Measurements from ENCODE around the gene ATG2B. TPM values are rescaled to one million over a fixed set of nuclear protein-coding genes. Genes with fewer than 3 reads are reported as not detected.

ATG2B gene
- total and polyA plus RNA-seq, 7 experiments from 2014 or later, result 1.8 to 43.4 (median 24.7) TPM

DNA sequence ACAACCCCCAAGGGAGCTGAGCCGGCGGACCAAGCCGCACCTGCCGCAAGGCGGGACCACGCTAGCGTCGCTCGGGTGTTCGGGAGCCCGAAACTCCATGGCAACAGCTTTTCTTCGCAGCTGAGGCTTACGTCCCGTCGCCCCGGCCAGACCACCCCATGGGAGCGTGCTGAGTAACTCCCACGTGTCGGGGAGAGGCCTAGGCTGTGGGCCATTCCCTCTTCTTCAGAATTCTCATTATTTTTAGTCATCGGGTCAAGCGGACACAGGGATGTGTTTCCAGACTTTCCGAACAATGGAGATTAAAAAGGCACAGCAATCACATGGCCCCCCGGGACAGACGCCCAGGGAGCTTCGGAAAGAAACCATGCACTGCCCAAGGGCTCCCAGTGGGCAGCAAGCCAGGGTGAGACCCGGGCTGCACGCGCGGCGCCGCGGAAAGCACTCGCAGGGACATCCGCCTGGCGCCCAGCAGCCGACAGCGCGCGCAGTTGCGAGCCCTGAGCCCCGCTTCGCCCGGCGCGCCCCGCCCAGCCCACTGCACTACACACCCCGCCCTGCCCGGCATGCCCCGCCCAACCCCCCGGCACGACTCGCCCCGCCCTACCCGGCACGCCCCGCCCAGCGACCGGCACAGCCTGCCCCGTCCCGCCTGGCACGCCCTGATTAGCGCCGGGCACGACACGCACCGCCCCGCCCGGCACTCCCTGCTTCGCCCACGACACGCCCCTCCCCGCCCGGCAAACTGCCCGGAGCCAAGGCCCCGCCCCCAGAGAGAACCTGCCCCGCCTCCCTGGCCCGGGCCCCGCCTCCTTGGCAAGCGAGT, 28.4 kb upstream of the ATG2B start:
- ATAC-seq (peak; percentile 97), DNase-seq (peak; percentile 97 to 100 (median 99))
- Histone ChIP-seq H3K9me3 (ENCODE audit: control insufficient read depth in 2 of 3, low read length in 3 of 3) (no peaks in the 10 kb centered on the region), H3K4me1 (ENCODE audit: control insufficient read depth in 2 of 2, insufficient read depth in 2 of 2, low read length in 2 of 2) (peaks cover 7 to 11% of the 10 kb centered on the region in 2 donors), H3K27me3 (ENCODE audit: control insufficient read depth in 2 of 2, insufficient read depth in 2 of 2, low read length in 2 of 2) (no peaks in the 10 kb centered on the region), H3K4me3 (ENCODE audit: low read length) (peak overlapping the region; percentile 90), H3K36me3 (ENCODE audit: control insufficient read depth in 2 of 3, insufficient read depth in 3 of 3, low read length in 3 of 3) (no peaks in the 10 kb centered on the region), H3K27ac (ENCODE audit: low read depth, low read length) (peak overlapping the region; percentile 55)
- CTCF ChIA-PET, result no interaction called here
- H3K27ac Mint-ChIP-seq, result peak overlapping the region in 8 of 9 donors; percentile 61 to 93 (median 86)
- peaks cover 0 to 14% (median 0%) of the 10 kb centered on the region in 5 donors for H3K27me3 Mint-ChIP-seq
- POLR2A ChIA-PET, result interaction anchor here (1.6 to 2.0 kb wide), 3 partner anchors 15 to 33 kb away, joined by 5 to 8 read pairs (median 5); partner anchors contain the start of genes ATG2B and GSKIP
- peaks cover 0 to 7% (median 0%) of the 10 kb centered on the region in 7 donors for H3K4me1 Mint-ChIP-seq
- H3K36me3 Mint-ChIP-seq, result peaks cover 0 to under 1% (median 0%) of the 10 kb centered on the region in 5 donors
- intact Hi-C loops (cut with micrococcal nuclease), result loop anchor here (1.0 to 5.0 kb wide), 7 partner anchors 28 to 874 kb away; partner anchors contain the start of genes ATG2B (in 2 of the 2), GSKIP (in 2 of the 2), PAPOLA (in 2 of the 2) and GLRX5 (in 1 of the 2)
- peak overlapping the region; percentile 85 to 94 (median 92) for H3K4me3 Mint-ChIP-seq
- H3K9me3 Mint-ChIP-seq, result no peaks in the 10 kb centered on the region

DNA sequence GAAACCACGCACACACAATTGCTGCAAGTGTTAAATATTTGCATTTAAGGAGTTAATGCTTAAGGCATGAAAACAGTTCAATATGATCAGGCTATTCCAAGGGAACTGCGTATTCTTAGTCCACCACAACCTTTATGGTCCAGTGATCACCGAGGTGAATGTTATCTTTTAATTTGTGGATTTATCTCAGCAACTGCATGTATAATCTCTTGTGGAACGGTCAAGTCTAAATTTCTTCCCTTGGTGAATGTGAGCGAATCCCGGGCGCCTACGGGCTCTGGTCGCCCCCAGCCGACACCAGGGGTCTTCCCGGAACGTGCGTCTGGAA, 27.8 kb upstream of the ATG2B start:
- POLR2A ChIA-PET, result interaction anchor here (1.6 to 2.0 kb wide), 3 partner anchors 14 to 32 kb away, joined by 5 to 8 read pairs (median 5); partner anchors contain the start of genes ATG2B and GSKIP
- peaks cover 0 to under 1% (median 0%) of the 10 kb centered on the region in 3 experiments for H3K36me3 ChIP-seq (ENCODE audit: control insufficient read depth in 2 of 3, insufficient read depth in 3 of 3, low read length in 3 of 3)
- no peak for DNase-seq
- H3K4me1 Mint-ChIP-seq, result peaks cover 0 to 7% (median 0%) of the 10 kb centered on the region in 7 donors
- no peak for ATAC-seq
- H3K9me3 ChIP-seq (ENCODE audit: control insufficient read depth in 2 of 3, low read length in 3 of 3), result no peaks in the 10 kb centered on the region
- intact Hi-C loops (cut with micrococcal nuclease), result loop anchor here (1.0 to 5.0 kb wide), 7 partner anchors 28 to 874 kb away; partner anchors contain the start of genes ATG2B (in 2 of the 2), GSKIP (in 2 of the 2), PAPOLA (in 2 of the 2) and GLRX5 (in 1 of the 2)
- no peaks in the 10 kb centered on the region for H3K27me3 ChIP-seq (ENCODE audit: control insufficient read depth in 2 of 2, insufficient read depth in 2 of 2, low read length in 2 of 2)
- CTCF ChIA-PET, result no interaction called here
- peaks cover 0 to 3% (median 0%) of the 10 kb centered on the region in 5 donors for H3K36me3 Mint-ChIP-seq
- H3K4me3 Mint-ChIP-seq, result peak overlapping the region; percentile 85 to 94 (median 92)
- peaks cover 7 to 11% of the 10 kb centered on the region in 2 donors for H3K4me1 ChIP-seq (ENCODE audit: control insufficient read depth in 2 of 2, insufficient read depth in 2 of 2, low read length in 2 of 2)
- peak overlapping the region in 5 of 9 donors; percentile 81 to 93 (median 85) for H3K27ac Mint-ChIP-seq
- H3K4me3 ChIP-seq (ENCODE audit: low read length), result peak overlapping the region; percentile 90
- peaks cover 0 to 12% (median 0%) of the 10 kb centered on the region in 5 donors for H3K27me3 Mint-ChIP-seq
- H3K9me3 Mint-ChIP-seq, result no peaks in the 10 kb centered on the region
- H3K27ac ChIP-seq (ENCODE audit: low read depth, low read length), result peak overlapping the region; percentile 55

DNA sequence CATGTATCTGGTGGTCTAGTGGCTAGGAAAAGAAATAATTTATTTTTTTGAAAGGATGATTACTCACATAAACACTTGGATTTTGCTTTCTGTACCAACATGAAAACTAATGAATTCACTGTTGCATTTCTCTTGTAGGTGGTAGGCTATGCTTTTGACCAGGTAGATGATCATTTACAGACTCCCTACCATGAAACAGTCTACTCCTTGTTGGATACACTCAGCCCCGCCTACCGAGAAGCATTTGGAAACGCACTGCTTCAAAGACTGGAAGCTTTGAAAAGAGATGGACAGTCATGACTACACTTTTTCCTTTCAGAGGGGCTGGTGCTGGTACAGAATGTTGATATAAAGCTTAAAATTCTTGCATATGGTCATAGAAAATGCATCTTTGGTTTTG, 22.2 kb upstream of the ATG2B start:
- Mint-ChIP-seq H3K27me3 (peaks cover 0 to 4% (median 0%) of the 10 kb centered on the region in 5 donors), H3K4me1 (peaks cover 0 to 6% (median 0%) of the 10 kb centered on the region in 7 donors), H3K9me3 (no peaks in the 10 kb centered on the region), H3K36me3 (peaks cover 0 to 28% (median 14%) of the 10 kb centered on the region in 5 donors), H3K27ac (no peak overlapping the region), H3K4me3 (no peak overlapping the region)
- Histone ChIP-seq H3K4me3 (ENCODE audit: low read length) (no peak overlapping the region), H3K27me3 (ENCODE audit: control insufficient read depth in 2 of 2, insufficient read depth in 2 of 2, low read length in 2 of 2) (no peaks in the 10 kb centered on the region), H3K27ac (ENCODE audit: low read depth, low read length) (no peak overlapping the region), H3K36me3 (ENCODE audit: control insufficient read depth in 2 of 3, insufficient read depth in 3 of 3, low read length in 3 of 3) (peaks cover 0 to 21% (median 8%) of the 10 kb centered on the region in 3 experiments), H3K4me1 (ENCODE audit: control insufficient read depth in 2 of 2, insufficient read depth in 2 of 2, low read length in 2 of 2) (no peaks in the 10 kb centered on the region), H3K9me3 (ENCODE audit: control insufficient read depth in 2 of 3, low read length in 3 of 3) (no peaks in the 10 kb centered on the region)
- ChIA-PET POLR2A (interaction anchor here (0.7 kb wide), 1 partner anchor 37 kb away, joined by 3 read pairs; no protein-coding TSS in a partner anchor), CTCF (no interaction called here)
- DNase-seq (no peak), ATAC-seq (no peak)
- intact Hi-C loops (cut with micrococcal nuclease), result no loop called here

DNA sequence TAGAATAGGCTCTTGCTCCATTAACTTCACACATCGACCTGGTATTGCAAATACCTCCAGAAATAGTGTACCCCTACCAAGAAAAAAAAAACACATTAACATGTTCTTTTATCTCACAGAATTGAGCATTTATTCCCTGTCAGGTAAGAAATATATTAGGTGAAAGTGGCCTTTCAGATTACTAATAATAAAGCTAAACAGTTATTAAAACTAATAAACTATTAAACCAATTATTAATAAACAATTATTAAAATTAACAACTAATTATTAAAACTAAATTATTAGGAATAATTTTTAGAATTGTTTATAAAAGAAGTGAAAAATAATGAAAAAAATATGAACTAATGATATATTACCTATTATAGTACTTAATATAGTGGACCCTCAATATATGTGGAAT, 21.6 kb upstream of the ATG2B start:
- Histone ChIP-seq H3K36me3 (ENCODE audit: control insufficient read depth in 2 of 3, insufficient read depth in 3 of 3, low read length in 3 of 3) (peaks cover 0 to 21% (median 8%) of the 10 kb centered on the region in 3 experiments), H3K27me3 (ENCODE audit: control insufficient read depth in 2 of 2, insufficient read depth in 2 of 2, low read length in 2 of 2) (no peaks in the 10 kb centered on the region), H3K4me1 (ENCODE audit: control insufficient read depth in 2 of 2, insufficient read depth in 2 of 2, low read length in 2 of 2) (no peaks in the 10 kb centered on the region), H3K9me3 (ENCODE audit: control insufficient read depth in 2 of 3, low read length in 3 of 3) (no peaks in the 10 kb centered on the region), H3K27ac (ENCODE audit: low read depth, low read length) (no peak overlapping the region), H3K4me3 (ENCODE audit: low read length) (no peak overlapping the region)
- Mint-ChIP-seq H3K27me3 (no peaks in the 10 kb centered on the region), H3K36me3 (peaks cover 0 to 28% (median 14%) of the 10 kb centered on the region in 5 donors), H3K4me1 (peaks cover 0 to 7% (median 0%) of the 10 kb centered on the region in 7 donors), H3K9me3 (no peaks in the 10 kb centered on the region), H3K27ac (no peak overlapping the region), H3K4me3 (no peak overlapping the region)
- DNase-seq (no peak), ATAC-seq (no peak)
- intact Hi-C loops (cut with micrococcal nuclease), result no loop called here
- ChIA-PET CTCF (interaction anchor here (0.6 kb wide), 1 partner anchor 841 kb away, joined by 4 read pairs; no protein-coding TSS in a partner anchor), POLR2A (no interaction called here)

DNA sequence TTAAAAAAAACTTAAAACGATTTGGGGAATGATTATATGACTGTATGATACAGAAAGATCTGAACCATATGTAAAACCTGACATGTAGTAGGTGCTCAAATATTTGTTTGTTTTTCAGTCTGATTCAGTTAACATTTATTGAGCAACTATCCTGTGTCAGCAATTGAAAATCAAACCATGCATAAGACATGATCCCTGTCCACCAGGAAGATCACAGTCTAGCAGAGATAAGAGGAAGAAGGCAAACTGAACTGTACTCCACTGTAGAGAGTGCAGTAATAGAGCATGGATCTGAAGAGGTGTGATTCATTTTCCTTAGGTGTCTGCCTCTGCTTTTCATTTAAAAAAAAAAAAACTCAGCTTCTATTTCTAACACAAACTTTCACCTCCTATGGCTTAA, 20.9 kb upstream of the ATG2B start:
- H3K27ac ChIP-seq (ENCODE audit: low read depth, low read length), result no peak overlapping the region
- Mint-ChIP-seq H3K36me3 (peaks cover 0 to 28% (median 14%) of the 10 kb centered on the region in 5 donors), H3K4me3 (no peak overlapping the region), H3K4me1 (peaks cover 0 to 7% (median 0%) of the 10 kb centered on the region in 7 donors), H3K27ac (no peak overlapping the region), H3K27me3 (no peaks in the 10 kb centered on the region), H3K9me3 (no peaks in the 10 kb centered on the region)
- peaks cover 0 to 21% (median 8%) of the 10 kb centered on the region in 3 experiments for H3K36me3 ChIP-seq (ENCODE audit: control insufficient read depth in 2 of 3, insufficient read depth in 3 of 3, low read length in 3 of 3)
- CTCF ChIA-PET, result interaction anchor here (0.6 kb wide), 1 partner anchor 840 kb away, joined by 4 read pairs; no protein-coding TSS in a partner anchor
- no peaks in the 10 kb centered on the region for H3K27me3 ChIP-seq (ENCODE audit: control insufficient read depth in 2 of 2, insufficient read depth in 2 of 2, low read length in 2 of 2)
- ATAC-seq (no peak), DNase-seq (no peak)
- H3K4me1 ChIP-seq (ENCODE audit: control insufficient read depth in 2 of 2, insufficient read depth in 2 of 2, low read length in 2 of 2), result no peaks in the 10 kb centered on the region
- intact Hi-C loops (cut with micrococcal nuclease), result no loop called here
- POLR2A ChIA-PET, result no interaction called here
- no peaks in the 10 kb centered on the region for H3K9me3 ChIP-seq (ENCODE audit: control insufficient read depth in 2 of 3, low read length in 3 of 3)
- H3K4me3 ChIP-seq (ENCODE audit: low read length), result no peak overlapping the region

DNA sequence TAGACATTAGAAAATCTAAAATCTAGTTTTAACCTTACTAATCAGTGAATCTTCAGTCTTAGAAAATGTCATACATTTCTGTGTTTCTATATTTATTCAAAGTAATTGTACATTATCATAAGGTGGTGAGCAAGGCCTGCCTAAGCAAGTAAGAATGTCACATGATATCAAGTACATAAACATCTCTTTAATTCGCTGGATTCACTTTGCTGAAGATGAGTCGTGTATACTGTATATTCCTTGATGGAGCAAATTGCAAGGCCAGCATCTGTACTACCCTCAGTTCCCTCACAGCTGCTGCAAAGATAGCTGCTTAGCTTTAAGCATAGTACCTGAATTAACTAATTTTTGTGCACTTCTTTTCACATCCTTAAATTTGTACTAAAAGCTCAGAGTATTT, 20.3 kb upstream of the ATG2B start:
- Histone ChIP-seq H3K27me3 (ENCODE audit: control insufficient read depth in 2 of 2, insufficient read depth in 2 of 2, low read length in 2 of 2) (no peaks in the 10 kb centered on the region), H3K4me3 (ENCODE audit: low read length) (no peak overlapping the region), H3K9me3 (ENCODE audit: control insufficient read depth in 2 of 3, low read length in 3 of 3) (no peaks in the 10 kb centered on the region), H3K4me1 (ENCODE audit: control insufficient read depth in 2 of 2, insufficient read depth in 2 of 2, low read length in 2 of 2) (no peaks in the 10 kb centered on the region), H3K36me3 (ENCODE audit: control insufficient read depth in 2 of 3, insufficient read depth in 3 of 3, low read length in 3 of 3) (peaks cover 0 to 21% (median 8%) of the 10 kb centered on the region in 3 experiments), H3K27ac (ENCODE audit: low read depth, low read length) (no peak overlapping the region)
- POLR2A ChIA-PET, result no interaction called here
- Mint-ChIP-seq H3K27ac (no peak overlapping the region), H3K36me3 (peaks cover 0 to 28% (median 14%) of the 10 kb centered on the region in 5 donors), H3K9me3 (no peaks in the 10 kb centered on the region), H3K4me3 (no peak overlapping the region), H3K27me3 (no peaks in the 10 kb centered on the region), H3K4me1 (peaks cover 0 to 7% (median 0%) of the 10 kb centered on the region in 7 donors)
- intact Hi-C loops (cut with micrococcal nuclease), result no loop called here
- ATAC-seq (no peak), DNase-seq (no peak)
- CTCF ChIA-PET, result no interaction called here
